ENCODE measurements around the gene TBP. TPM values are rescaled to one million over a fixed set of nuclear protein-coding genes. Genes with fewer than 3 reads are reported as not detected.

TBP gene
- total RNA-seq, 1 donor = 11.9 TPM

DNA sequence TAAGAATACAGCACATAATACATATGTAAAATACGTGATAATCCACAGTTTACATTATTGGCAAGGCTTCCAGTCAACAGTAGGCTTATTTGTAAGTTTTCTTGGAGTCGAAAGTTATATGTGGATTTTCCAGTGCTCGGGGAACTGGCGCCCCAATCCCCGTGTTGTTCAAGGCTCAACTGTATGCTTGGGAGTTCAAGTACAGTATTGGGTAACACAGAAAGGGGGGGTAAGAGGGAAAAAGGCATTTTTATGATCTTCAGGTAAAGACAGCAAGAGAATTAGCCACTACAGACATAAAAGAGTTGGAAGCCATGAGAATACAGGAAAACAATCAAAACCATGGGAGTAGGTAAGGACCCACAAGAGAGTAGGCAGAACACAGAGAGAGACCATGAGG is 17.5 kb upstream of the TBP start:
- no peak overlapping the region for H3K4me2 ChIP-seq (ENCODE audit: insufficient read depth, low read length)
- H3K27ac ChIP-seq (ENCODE audit: low read depth, low read length) = no peak overlapping the region
- H3K4me3 ChIP-seq (ENCODE audit: insufficient read depth, low read length) = no peak overlapping the region
- peaks cover 71% of the 10 kb centered on the region for H3K36me3 ChIP-seq (ENCODE audit: insufficient read depth, low read length)
- no peaks in the 10 kb centered on the region for H3K4me1 ChIP-seq (ENCODE audit: insufficient read depth, low read length)
- H3K79me2 ChIP-seq (ENCODE audit: insufficient read depth, low read length) = peaks cover 42% of the 10 kb centered on the region
- peak; percentile 1 for DNase-seq (ENCODE audit: insufficient read length, low spot score, missing footprints)
- H3K27me3 ChIP-seq (ENCODE audit: insufficient read depth, low read length) = no peaks in the 10 kb centered on the region
- H3K9me3 ChIP-seq (ENCODE audit: low read depth, low read length) = no peaks in the 10 kb centered on the region
- TF ChIP-seq, protein P1, sequence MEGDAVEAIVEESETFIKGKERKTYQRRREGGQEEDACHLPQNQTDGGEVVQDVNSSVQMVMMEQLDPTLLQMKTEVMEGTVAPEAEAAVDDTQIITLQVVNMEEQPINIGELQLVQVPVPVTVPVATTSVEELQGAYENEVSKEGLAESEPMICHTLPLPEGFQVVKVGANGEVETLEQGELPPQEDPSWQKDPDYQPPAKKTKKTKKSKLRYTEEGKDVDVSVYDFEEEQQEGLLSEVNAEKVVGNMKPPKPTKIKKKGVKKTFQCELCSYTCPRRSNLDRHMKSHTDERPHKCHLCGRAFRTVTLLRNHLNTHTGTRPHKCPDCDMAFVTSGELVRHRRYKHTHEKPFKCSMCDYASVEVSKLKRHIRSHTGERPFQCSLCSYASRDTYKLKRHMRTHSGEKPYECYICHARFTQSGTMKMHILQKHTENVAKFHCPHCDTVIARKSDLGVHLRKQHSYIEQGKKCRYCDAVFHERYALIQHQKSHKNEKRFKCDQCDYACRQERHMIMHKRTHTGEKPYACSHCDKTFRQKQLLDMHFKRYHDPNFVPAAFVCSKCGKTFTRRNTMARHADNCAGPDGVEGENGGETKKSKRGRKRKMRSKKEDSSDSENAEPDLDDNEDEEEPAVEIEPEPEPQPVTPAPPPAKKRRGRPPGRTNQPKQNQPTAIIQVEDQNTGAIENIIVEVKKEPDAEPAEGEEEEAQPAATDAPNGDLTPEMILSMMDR (IDR thresholded peaks at IDR 0.05; ENCODE audit: extremely low read depth, low read depth, low read length) = no peak
- no peak overlapping the region for H2AFZ ChIP-seq (ENCODE audit: low read length)
- peaks cover 21% of the 10 kb centered on the region for H4K20me1 ChIP-seq (ENCODE audit: insufficient read depth, low read length)

DNA sequence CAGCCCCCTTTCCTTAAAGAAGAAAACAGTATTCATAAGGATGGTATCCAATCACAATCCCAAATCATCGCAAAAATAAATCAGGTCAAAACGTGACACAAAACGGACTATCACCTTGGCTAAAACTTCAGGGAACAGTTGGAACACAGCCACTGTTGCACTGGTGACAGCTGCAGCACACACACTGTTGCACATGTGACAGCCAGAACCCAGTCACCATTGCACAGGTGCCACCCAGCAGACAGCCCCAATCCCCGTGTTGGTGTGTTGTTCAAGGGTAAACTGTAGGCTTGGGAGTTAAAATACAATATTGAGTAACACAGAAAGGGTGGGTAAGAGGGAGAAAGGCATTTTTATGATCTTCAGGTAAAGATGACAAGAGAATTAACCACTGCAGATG is 16.8 kb upstream of the TBP start:
- TF ChIP-seq, protein P1 (IDR thresholded peaks at IDR 0.05; ENCODE audit: extremely low read depth, low read depth, low read length) = no peak
- Histone ChIP-seq H3K27me3 (ENCODE audit: insufficient read depth, low read length) (no peaks in the 10 kb centered on the region), H4K20me1 (ENCODE audit: insufficient read depth, low read length) (peaks cover 25% of the 10 kb centered on the region), H3K36me3 (ENCODE audit: insufficient read depth, low read length) (peaks cover 78% of the 10 kb centered on the region), H3K27ac (ENCODE audit: low read depth, low read length) (no peak overlapping the region), H3K4me1 (ENCODE audit: insufficient read depth, low read length) (no peaks in the 10 kb centered on the region), H3K4me3 (ENCODE audit: insufficient read depth, low read length) (no peak overlapping the region), H3K79me2 (ENCODE audit: insufficient read depth, low read length) (peaks cover 49% of the 10 kb centered on the region), H2AFZ (ENCODE audit: low read length) (no peak overlapping the region), H3K4me2 (ENCODE audit: insufficient read depth, low read length) (no peak overlapping the region), H3K9me3 (ENCODE audit: low read depth, low read length) (no peaks in the 10 kb centered on the region)
- DNase-seq (ENCODE audit: insufficient read length, low spot score, missing footprints) = no peak

DNA sequence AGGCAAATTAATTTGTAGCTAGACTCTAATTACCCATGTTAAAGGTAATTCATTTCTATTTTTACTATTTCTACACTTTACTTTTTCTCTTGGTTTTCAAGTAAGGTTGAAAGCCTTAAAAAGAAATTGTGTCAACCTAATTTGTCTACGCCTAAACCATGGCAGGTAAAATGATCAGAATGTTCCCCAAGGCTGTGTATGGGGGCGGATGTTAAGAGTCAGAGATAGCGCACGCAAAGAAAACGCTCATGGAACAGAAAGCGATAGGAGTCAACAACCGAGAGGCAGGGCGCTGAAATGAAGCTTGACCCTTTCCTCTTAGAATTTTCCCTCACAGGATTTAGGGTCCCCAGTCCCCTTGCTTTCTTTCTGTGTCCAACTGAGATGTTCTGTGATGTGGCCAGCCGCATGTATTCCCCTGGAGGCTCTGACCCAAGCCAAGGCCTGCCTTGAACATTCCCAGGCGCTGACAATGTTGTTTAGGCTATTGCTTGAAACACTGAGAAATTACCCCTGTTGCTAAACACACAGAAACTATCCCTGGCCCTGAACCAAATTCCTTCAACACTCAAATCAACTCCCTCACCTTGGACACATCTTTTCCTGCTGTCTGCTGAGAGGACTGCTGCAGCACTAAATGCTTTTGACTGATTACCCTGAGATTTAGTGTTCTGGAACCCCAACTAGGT is 12.0 kb upstream of the TBP start:
- peaks cover 31% of the 10 kb centered on the region for H4K20me1 ChIP-seq (ENCODE audit: insufficient read depth, low read length)
- no peak for DNase-seq (ENCODE audit: insufficient read length, low spot score, missing footprints)
- H3K27me3 ChIP-seq (ENCODE audit: insufficient read depth, low read length) = no peaks in the 10 kb centered on the region
- TF ChIP-seq, protein P1 (IDR thresholded peaks at IDR 0.05; ENCODE audit: extremely low read depth, low read depth, low read length) = no peak
- H3K9me3 ChIP-seq (ENCODE audit: low read depth, low read length) = no peaks in the 10 kb centered on the region
- no peaks in the 10 kb centered on the region for H3K4me1 ChIP-seq (ENCODE audit: insufficient read depth, low read length)
- H3K79me2 ChIP-seq (ENCODE audit: insufficient read depth, low read length) = peaks cover 84% of the 10 kb centered on the region
- no peak overlapping the region for H3K4me2 ChIP-seq (ENCODE audit: insufficient read depth, low read length)
- no peak overlapping the region for H3K27ac ChIP-seq (ENCODE audit: low read depth, low read length)
- H3K36me3 ChIP-seq (ENCODE audit: insufficient read depth, low read length) = peaks cover 74% of the 10 kb centered on the region
- no peak overlapping the region for H3K4me3 ChIP-seq (ENCODE audit: insufficient read depth, low read length)
- no peak overlapping the region for H2AFZ ChIP-seq (ENCODE audit: low read length)

DNA sequence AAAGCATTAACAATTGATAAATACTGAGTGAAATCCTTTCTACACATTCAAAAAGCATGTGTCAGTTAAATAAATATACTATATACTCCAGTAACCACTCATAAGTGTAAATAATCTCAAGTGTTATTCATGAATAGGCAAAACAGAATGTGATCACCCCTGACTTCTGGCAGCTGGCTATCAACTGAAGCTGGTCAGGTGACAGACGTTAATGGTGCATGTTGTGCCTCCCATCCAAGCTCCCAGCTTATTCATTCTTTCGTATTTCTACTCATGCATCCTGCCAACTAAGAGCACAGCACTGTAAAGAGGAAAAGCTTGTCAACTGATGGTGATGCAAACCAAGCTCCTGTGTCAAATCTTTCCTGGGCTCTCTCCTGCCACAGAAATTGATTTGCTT is 8.8 kb upstream of the TBP start:
- Histone ChIP-seq H3K79me2 (ENCODE audit: insufficient read depth, low read length) (peaks cover 92% of the 10 kb centered on the region), H2AFZ (ENCODE audit: low read length) (no peak overlapping the region), H3K27ac (ENCODE audit: low read depth, low read length) (no peak overlapping the region), H3K27me3 (ENCODE audit: insufficient read depth, low read length) (no peaks in the 10 kb centered on the region), H3K4me1 (ENCODE audit: insufficient read depth, low read length) (no peaks in the 10 kb centered on the region), H3K9me3 (ENCODE audit: low read depth, low read length) (no peaks in the 10 kb centered on the region), H3K36me3 (ENCODE audit: insufficient read depth, low read length) (peaks cover 74% of the 10 kb centered on the region), H4K20me1 (ENCODE audit: insufficient read depth, low read length) (peaks cover 53% of the 10 kb centered on the region), H3K4me2 (ENCODE audit: insufficient read depth, low read length) (no peak overlapping the region), H3K4me3 (ENCODE audit: insufficient read depth, low read length) (no peak overlapping the region)
- TF ChIP-seq, protein P1 (IDR thresholded peaks at IDR 0.05; ENCODE audit: extremely low read depth, low read depth, low read length) = no peak
- DNase-seq (ENCODE audit: insufficient read length, low spot score, missing footprints) = no peak
